ENCODE data around the gene GNAT1.

The GNAT1 gene

GRCh38 chr3:50168791-50169190 lies 22.6 kb upstream of the GNAT1 start:
- Histone ChIP-seq H3K9me2 (replicated peaks; ENCODE audit: insufficient read depth, low read length) (no peaks in the 10 kb centered on the region), H3K4me2 (ENCODE audit: low read depth, low read length, poor library complexity, severe bottlenecking) (no peak overlapping the region), H2AFZ (ENCODE audit: low read depth, low read length, severe bottlenecking) (no peak overlapping the region), H3K9me3 (ENCODE audit: insufficient read depth, low read length) (no peaks in the 10 kb centered on the region), H3K27ac (ENCODE audit: low read depth, low read length) (no peak overlapping the region), H3K4me3 (ENCODE audit: insufficient read depth, low read length, poor library complexity, severe bottlenecking) (no peak overlapping the region), H4K20me1 (ENCODE audit: low read depth, low read length) (no peaks in the 10 kb centered on the region), H3F3A (ENCODE audit: insufficient read depth) (no peaks in the 10 kb centered on the region), H3K9ac (ENCODE audit: low read length) (no peak overlapping the region), H3K79me2 (ENCODE audit: insufficient read depth, low read length) (no peaks in the 10 kb centered on the region), H3K36me3 (ENCODE audit: low read length) (no peaks in the 10 kb centered on the region), H3K27me3 (ENCODE audit: low read length) (no peaks in the 10 kb centered on the region)
- TF ChIP-seq EZH2phosphoT487 (conservative IDR thresholded peaks at IDR 0.05; ENCODE audit: low read length) (no peak), CTCF (IDR thresholded peaks at IDR 0.05; ENCODE audit: insufficient read depth, low read length, poor library complexity, severe bottlenecking) (no peak)

- Histone ChIP-seq H3K9ac (ENCODE audit: low read length) (no peak overlapping the region), H3K4me3 (ENCODE audit: insufficient read depth, low read length, poor library complexity, severe bottlenecking) (no peak overlapping the region), H3K79me2 (ENCODE audit: insufficient read depth, low read length) (no peaks in the 10 kb centered on the region), H3K9me3 (ENCODE audit: insufficient read depth, low read length) (no peaks in the 10 kb centered on the region), H3K36me3 (ENCODE audit: low read length) (no peaks in the 10 kb centered on the region), H4K20me1 (ENCODE audit: low read depth, low read length) (no peaks in the 10 kb centered on the region), H3K27ac (ENCODE audit: low read depth, low read length) (no peak overlapping the region), H3K9me2 (replicated peaks; ENCODE audit: insufficient read depth, low read length) (no peaks in the 10 kb centered on the region), H3K4me2 (ENCODE audit: low read depth, low read length, poor library complexity, severe bottlenecking) (no peak overlapping the region), H3F3A (ENCODE audit: insufficient read depth) (no peaks in the 10 kb centered on the region), H2AFZ (ENCODE audit: low read depth, low read length, severe bottlenecking) (no peak overlapping the region), H3K27me3 (ENCODE audit: low read length) (no peaks in the 10 kb centered on the region)
- no peak for TF ChIP-seq EZH2phosphoT487 (conservative IDR thresholded peaks at IDR 0.05; ENCODE audit: low read length)
- TF ChIP-seq CTCF (IDR thresholded peaks at IDR 0.05; ENCODE audit: insufficient read depth, low read length, poor library complexity, severe bottlenecking) = no peak
Measured at GRCh38 chr3:50169232-50169832, 22.1 kb upstream of the GNAT1 start.

- Histone ChIP-seq H3K9me2 (replicated peaks; ENCODE audit: insufficient read depth, low read length) (no peaks in the 10 kb centered on the region), H3K9me3 (ENCODE audit: insufficient read depth, low read length) (no peaks in the 10 kb centered on the region), H2AFZ (ENCODE audit: low read depth, low read length, severe bottlenecking) (no peak overlapping the region), H3K4me3 (ENCODE audit: insufficient read depth, low read length, poor library complexity, severe bottlenecking) (no peak overlapping the region), H3K9ac (ENCODE audit: low read length) (no peak overlapping the region), H3K27ac (ENCODE audit: low read depth, low read length) (no peak overlapping the region), H4K20me1 (ENCODE audit: low read depth, low read length) (no peaks in the 10 kb centered on the region), H3K79me2 (ENCODE audit: insufficient read depth, low read length) (no peaks in the 10 kb centered on the region), H3F3A (ENCODE audit: insufficient read depth) (no peaks in the 10 kb centered on the region), H3K27me3 (ENCODE audit: low read length) (no peaks in the 10 kb centered on the region), H3K4me2 (ENCODE audit: low read depth, low read length, poor library complexity, severe bottlenecking) (no peak overlapping the region), H3K36me3 (ENCODE audit: low read length) (no peaks in the 10 kb centered on the region)
- TF ChIP-seq CTCF (IDR thresholded peaks at IDR 0.05; ENCODE audit: insufficient read depth, low read length, poor library complexity, severe bottlenecking) (no peak), EZH2phosphoT487 (conservative IDR thresholded peaks at IDR 0.05; ENCODE audit: low read length) (no peak)
Measured at GRCh38 chr3:50169858-50170257, 21.6 kb upstream of the GNAT1 start.

Measured in SU-DHL-6 (cell line).